AG10803 (cell line): Measurements from ENCODE around the gene RAB40A.
A peak's percentile ranks its signal among the peaks of the same experiment; 100 is the strongest.
"Not testable (repeated sequence)": the region's sequence is repeated elsewhere in the genome, so short reads cannot be mapped to it uniquely, and the experiment has no call there.

Experiments
- DNase-seq: peaks from one replicate; pipeline ENCODE4 v3.0.0; 2010; ENCODE audit warnings: low read depth
- H3K4me3 ChIP-seq: 2 replicates; pipeline ENCODE4 v1.5.1; 2011; ENCODE audit warnings: mild to moderate bottlenecking, low read length, control low read depth
- CTCF ChIP-seq: conservative IDR thresholded peaks from 2 replicates; pipeline ENCODE4 v1.5.1; 2011; ENCODE audit warnings: mild to moderate bottlenecking, low read length, control low read depth, inconsistent platforms

RAB40A gene

GRCh38 chrX:103488794-103489193 lies 30.5 kb downstream of the RAB40A start:
- TF ChIP-seq CTCF = no peak
- H3K4me3 ChIP-seq = no peak overlapping the region

GRCh38 chrX:103488332-103488731 lies 31.0 kb downstream of the RAB40A start:
- no peak overlapping the region for H3K4me3 ChIP-seq
- no peak for DNase-seq
- peak; percentile 58 for TF ChIP-seq CTCF

More at GRCh38 chrX:103488794-103489193, 30.5 kb downstream of the RAB40A start:
- no peak for DNase-seq

- no peak for DNase-seq
- no peak overlapping the region for H3K4me3 ChIP-seq
- TF ChIP-seq CTCF = no peak
Measured at GRCh38 chrX:103483720-103484119, 35.6 kb downstream of the RAB40A start.

GRCh38 chrX:103480526-103480925 lies 38.8 kb downstream of the RAB40A start:
- TF ChIP-seq CTCF = no peak
- DNase-seq = no peak
- H3K4me3 ChIP-seq = no peak overlapping the region

GRCh38 chrX:103477496-103477895 lies 41.8 kb downstream of the RAB40A start:
- no peak for TF ChIP-seq CTCF
- DNase-seq = peak; percentile 33
- no peak overlapping the region for H3K4me3 ChIP-seq

GRCh38 chrX:103475381-103475780 lies 43.9 kb downstream of the RAB40A start:
- H3K4me3 ChIP-seq = no peak overlapping the region
- no peak for TF ChIP-seq CTCF
- no peak for DNase-seq

GRCh38 chrX:103469977-103470376 lies 49.3 kb downstream of the RAB40A start:
- DNase-seq, H3K4me3 ChIP-seq: not testable (repeated sequence)

GRCh38 chrX:103467887-103468286 lies 51.4 kb downstream of the RAB40A start:
- no peak for DNase-seq
- H3K4me3 ChIP-seq = no peak overlapping the region
- no peak for TF ChIP-seq CTCF
